ENCODE data around the gene ZNF516.
A peak's percentile ranks its signal among the peaks of the same experiment; 100 is the strongest.

Gene ZNF516

DNA sequence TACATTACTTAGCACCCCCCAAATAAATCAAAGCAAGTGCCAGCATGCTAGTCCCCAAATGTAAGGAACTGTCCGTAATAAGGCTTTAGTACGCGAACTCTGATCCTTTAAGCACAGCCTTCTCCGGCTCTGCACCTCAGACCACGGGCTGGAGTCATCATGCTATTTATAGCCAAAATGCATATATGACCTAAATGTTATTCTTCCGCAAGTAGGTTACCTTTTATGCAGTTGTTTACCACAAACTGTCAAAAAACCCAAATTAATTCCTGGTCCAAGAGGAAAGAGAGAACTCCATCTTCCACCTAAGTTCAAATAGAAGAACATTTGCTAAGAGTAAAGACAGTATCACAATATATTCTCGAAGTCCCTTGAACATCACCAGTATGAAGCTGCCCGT lies 42.7 kb downstream of the ZNF516 start:
- peak in 1 of 2 experiments; percentile 16 for DNase-seq

DNA sequence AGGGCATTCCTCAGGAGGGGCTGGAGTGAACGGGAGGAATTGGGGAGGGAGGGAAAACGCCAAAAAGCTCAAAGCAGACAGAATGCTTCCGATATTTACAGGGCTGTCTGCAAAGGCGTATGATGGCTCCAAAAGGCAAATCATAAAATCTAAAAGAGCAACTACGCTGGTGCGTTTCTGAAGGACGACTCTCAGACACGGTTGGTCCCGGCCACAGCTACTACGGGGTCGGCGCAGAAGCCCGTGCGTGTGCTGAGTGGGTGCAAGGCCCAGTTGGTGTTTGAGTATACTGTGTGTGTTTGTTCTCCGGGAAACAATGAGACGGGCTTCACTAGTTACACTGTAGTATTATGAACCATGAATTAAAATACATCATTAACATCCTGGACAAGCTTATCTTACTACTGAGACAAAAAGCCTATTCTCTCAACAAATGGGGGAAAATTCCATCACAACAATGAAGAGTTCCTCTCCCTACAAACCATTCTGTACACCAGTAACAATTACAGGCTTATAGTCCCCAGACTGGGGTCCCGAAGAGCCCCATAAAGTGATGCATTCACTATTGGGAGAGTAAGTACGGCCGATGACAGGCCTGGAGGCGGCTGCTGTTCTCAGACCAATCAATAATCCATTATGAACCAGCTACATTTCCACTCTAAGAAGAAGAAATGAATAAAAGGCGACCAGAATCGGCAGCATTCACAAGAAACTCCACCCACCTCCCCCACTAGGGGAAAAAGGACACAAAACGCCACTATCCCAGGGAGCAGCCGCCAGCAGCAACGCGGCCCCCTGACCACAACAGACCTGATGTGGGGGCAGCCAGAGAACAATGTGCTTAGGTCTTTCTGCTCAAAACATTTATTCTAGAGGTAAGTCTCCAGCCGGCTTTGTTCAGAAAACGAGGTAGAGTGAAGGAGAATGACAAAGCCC lies 43.4 kb downstream of the ZNF516 start:
- peak in 1 of 2 experiments; percentile 45 for DNase-seq

DNA sequence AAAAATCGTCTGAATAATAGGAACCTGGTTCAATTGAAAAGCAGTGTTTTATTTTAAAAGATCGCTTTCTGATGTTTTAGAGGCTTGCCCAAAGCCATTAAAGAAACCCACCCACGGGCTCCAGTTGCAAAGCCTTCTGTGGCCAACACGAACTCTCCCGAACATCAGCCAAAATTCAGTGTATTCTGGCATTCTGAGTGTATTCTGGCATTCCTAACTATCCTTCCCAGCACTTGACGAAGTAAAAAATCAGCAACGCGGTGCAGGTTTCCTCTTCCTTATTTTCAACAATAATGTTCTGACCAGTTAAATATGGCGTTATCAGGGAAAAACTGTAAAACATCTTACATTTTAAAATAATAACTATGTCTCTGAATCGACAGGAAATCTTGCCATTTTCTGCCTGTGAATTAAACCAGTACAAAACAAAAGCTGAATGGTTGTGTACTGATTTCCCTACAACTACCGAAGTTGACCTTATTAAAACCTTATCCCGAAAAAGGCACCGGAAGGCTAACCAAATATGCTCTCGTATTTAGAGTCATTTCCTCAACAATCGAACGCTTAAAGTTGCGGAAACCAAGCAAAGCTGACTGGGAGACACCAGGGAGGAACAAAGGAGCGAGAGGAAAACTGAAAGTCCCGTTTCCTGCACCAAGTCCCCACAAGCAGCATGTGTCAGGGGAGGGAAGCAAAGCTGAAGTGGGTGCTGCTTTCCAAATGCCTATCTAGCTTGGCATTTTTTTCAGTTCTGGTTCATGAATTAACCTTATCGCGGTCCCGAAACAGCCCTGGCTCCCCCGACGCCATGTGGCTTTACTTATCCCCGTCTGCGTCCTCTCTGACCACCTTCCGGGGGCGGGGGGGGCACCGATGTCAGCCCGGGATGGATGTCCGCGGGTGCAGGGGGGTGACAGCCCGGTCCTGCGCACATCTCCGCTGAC lies 44.3 kb downstream of the ZNF516 start:
- DNase-seq: peak; percentile 35 to 47

DNA sequence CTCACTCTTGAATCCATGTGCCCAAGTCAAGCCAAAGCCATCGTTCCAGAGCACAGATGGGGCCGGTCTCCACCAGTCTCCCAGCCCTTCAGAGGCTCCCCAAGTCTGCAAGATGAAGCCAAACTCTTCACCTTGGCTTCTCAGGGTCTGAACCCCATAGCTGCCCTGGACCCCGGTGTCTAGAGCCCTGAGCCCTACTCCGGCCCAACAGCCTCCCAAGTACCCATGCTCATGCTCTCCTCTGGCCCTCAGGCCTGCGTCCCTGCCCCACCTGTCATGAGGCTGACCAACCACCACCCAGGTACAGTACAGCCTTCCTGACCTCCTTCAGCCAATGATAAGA lies 46.0 kb downstream of the ZNF516 start:
- no peak for DNase-seq

DNA sequence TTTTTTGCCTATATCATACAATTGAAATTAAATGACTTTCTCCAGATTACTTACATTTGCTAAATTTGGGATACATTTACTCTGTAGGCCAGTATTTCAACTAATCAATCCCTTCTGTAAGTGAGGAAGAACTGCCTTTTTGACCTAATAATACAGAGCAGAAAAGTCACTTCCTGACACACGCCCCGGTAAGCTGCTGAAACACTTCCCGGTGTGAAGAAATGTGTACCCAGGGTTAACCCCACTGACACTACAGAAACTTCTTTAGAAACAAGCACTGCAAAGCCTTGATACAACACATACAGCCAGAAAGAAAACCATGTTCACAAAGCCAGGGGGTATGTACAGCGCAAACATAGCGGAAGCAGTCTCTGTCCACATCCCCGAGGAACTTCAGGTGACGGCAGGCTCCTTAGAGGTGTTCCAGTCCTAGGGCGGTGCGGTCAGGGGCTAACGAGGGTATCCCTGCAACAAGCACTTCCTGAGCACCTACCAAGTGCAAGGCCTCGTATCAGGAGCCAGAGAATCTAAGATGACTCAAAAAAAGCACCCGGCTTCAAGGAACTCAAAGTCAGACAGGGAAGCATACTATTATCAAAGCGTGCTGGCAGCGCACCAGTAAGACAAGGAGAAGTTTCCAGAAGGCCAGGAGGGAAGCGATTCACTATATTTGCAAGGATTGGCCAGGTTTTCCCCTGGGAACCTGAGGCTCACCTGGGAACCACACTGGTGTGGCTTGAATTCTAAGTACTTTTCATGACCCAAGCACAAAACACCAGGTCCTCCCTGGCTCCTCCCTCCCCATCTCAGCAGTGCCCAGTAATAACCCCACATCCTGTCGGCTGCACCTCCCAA lies 46.6 kb downstream of the ZNF516 start:
- no peak for DNase-seq

DNA sequence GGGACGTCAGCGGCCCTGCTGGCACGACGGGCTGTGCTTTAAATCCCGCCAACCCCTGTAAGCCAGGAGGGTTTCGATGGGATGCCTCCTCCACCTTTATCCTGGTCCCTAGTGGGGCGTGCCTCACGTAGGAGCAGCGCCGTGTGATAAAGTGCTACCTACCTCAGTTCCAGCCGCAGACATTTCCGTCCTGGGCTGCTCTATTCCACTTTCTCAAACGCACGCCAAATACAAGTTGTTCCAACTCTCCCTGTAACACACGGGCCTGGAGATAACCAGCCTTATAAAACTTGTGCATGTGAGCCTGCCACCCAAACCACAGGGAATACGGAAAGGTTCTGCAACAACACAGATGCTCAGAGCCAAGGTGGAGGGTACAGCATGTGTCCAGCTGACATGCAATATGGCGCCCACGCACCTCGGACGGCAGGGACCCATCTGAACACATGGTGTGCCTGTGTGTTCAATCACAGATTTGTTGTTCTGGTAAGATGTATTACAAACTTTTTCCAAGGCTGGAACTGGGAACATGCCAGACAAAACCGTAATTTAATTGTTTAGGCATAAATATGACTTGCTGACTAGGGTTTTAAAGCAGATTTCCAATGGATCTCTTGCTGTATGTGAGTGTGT lies 47.7 kb downstream of the ZNF516 start:
- no peak for DNase-seq

DNA sequence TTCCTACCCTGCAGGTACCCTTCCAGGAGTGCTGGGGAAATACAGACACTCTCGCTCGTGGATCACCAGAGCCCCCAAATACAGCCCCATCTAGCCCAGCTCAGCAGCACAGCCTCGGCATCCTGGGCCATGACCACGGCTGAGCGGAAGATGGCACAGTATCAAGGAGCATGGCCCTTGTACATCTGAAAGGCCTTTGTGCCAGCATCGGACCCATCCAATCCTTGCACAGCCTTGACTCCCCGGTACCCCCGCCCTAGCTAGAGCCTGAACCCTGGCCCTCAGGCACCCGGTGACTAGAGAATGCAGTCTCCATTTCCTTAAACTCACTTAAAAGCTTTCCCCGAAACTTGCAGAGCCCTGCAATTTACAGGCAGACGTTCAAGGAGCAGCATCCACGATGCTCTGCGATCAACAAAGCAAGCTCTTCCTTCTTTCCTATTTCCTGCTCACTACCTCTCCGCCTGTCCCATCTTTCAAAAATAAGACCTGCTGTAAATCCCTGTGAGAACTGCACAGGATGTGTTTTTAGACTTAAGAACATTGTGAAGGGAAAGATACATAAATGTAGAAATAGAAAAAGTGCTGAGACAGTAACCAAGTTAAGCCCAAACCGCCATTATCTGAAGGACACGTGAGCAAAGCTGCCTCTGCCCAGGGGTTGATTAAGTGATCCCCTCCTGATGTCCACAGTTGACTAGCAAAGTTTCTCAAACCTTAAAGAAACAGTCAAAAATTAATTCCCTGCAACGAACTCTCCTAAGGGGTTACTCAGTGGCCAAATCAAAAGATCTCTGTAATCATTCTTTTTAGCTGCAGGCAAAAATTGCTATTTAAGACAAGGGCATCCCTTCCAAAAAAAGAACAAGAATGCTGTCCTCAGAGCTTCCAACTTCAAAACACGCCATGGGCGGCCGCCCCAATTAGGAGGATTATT lies 48.5 kb downstream of the ZNF516 start:
- no peak for DNase-seq

DNA sequence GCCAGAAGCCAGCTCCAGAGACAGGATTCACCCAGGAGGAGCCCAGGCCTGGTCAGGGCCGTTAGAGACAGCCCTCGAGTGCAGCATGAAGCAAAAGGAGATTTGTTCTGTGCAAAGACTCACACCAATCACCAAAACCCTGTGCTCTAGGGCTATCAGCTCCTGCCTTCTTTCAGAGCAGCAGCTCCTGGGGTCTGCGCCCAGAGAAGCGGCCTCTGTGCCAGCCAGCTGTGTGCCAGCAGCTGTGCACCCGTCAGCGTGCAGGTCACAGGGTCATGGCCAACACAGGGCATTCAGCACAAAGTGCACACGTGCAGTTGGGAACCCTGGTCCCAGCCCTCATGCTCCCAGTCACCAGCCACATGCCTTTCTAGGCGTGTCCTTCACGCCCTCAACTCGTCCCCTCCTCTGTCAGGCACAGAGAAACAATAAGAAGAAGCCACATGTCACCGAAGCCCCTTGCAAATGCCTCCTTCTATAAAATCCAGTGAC lies 49.3 kb downstream of the ZNF516 start:
- DNase-seq: no peak

DNA sequence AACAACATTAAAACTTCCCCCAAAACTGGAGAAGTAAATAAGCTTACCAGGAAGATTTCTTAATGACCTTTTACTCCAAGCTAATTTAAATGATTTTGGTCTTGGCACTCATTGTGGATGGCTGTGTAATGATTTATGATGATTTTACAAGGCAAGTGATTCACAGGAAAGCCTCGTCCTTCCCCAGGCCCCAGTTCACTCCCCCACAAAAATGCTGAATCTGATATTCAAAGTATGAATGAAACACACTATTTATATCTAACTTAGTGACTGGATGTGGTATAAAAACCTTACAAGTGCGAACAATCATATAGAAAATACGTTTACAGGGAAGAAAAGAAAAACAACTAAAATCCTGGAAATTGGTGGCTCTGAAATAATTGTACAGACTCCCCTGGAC lies 49.8 kb downstream of the ZNF516 start:
- DNase-seq: no peak

DNA sequence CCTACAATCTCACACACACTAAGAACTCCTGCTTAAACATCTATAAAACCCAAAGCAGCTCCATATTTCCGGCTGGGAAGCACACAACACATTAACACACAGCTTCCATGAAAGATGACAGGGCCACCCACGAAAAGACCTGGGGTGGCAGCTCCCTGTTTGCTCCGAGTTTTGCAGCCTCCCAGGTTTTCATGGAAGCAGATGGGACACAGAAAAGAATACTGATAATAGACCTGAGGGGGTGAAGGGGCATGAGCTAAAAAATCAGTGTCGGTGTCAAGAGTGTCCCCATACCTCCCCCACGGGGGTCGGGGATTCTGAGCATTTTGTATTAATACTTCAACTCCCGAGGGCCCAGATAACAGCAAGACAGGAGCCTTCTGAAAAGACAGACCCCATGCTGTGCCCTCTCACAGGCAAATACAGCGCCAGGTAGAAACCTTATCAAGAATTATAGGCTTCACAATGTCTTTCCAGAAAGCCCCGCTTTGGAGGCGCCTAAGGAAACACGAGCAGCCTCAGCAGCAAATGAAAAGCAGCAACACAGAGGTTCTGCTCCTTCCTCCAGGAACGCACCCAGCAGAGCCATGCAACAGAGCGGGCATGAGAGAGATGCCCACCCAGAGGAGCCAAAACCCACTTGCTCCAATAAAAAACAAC lies 50.5 kb downstream of the ZNF516 start:
- DNase-seq: no peak

DNA sequence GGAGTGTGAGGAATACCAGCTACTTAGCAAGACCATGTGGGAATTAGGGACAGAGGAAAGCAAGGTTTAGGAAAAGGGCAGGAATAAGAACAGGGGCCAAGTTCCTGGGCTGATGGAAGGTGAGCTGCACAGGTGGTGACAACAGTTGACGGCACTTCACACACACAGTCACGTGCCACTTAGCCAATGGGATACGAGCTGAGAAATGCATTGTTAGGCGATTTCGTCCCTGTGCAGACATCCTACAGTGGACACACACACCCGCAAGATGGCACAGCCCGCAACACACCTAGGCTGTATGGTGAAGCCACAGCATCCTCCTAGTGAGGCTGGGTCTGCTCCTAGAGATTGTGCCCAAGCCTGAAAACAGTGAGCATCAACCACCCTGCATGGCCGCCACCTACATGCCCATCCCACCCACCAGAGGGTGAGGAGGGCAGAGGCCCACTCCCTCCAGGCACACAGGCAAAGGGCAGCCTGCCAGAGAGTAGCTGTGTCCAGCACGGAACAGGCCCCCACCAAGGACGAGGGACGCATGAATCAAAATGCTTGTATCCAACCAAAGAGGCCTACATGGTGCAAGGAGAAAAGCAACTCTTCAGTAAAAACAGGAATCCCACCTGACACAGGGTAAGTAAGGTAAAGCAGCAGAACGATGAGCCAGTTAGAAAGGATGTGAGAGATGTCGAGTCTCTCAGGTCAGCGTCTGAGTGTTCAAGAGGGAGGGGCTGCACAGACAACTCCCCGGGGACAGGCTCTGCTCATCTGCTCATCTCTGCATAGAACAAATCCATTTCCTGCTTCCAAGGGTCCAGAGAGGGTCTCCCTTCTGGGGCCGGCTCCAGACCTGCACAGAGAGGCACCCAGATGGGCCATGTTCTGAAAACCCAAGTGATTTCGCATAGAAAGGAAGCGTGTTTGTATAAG lies 51.3 kb downstream of the ZNF516 start:
- peak in 1 of 2 experiments; percentile 33 for DNase-seq

DNA sequence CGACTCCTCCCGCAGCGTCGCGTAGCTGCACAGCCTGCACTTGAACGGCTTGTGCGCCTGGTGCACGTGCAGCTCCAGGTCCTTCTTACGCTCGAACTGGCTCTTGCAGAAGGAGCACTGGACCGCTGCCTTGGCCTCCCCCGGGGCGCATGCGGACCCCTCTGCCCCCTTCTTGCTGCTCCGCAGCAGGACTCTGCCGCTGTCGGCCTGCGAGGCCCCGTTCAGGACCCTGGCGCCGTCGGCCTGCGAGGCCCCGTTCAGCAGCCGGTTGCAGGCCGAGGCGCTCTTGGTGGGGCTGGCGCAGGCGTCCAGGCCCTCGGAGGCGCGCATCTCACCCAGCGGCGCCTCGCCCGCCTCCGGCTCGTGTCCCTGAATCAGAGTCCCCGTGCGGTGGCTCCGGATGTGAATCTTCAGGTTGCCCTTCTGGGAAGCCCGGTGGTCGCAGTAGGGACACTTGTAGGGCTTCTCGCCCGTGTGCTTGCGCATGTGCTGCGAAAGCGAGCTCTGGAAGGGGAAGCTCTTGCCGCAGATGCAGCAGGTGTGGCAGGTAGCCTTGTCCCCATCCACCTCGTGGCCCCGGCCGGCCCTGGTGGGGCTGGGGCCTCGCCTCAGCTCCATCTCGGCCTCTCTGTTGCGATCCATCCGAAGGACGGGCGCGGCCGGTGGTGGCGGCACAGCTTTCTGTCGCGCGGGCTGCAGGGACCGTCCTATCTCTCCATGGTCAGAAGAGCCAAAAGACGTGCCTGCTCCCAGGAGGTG lies 52.5 kb downstream of the ZNF516 start:
- no peak for DNase-seq

DNA sequence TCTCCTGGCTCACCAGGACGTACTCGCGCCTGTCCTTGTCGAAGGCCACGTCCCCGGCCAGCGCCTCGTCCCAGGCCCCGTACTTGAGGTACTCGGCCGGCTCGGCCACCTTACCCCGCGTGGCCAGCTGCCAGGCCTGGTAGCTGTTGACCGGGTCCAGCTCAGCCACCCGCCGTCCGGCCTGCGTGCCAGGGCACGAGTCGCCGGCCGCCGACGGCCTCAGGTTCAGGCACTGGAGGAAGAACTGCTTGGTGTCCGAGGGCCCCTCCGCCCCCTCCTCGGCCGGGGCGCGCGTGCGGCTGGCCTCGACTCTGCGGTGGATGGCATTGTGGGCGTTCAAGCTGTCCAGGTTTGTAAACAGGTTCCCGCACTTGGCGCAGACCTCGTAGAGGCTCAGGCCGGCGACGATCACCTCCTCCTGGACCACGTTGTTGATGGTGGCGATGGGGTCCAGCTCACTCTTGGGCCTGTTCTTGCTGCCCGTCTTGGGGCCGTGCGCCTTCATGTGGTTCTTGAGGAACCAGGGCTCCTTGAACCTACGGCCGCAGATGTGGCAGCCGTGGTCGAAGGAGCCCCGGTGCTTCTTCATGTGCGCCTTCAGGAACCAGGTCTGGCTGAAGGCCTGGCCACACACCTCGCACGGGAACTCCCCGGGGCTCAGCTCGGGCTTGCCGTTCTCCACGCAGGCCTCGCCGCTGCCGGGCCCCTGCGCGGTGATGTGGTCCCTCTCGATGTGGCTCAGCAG lies 53.2 kb downstream of the ZNF516 start:
- DNase-seq: no peak

DNA sequence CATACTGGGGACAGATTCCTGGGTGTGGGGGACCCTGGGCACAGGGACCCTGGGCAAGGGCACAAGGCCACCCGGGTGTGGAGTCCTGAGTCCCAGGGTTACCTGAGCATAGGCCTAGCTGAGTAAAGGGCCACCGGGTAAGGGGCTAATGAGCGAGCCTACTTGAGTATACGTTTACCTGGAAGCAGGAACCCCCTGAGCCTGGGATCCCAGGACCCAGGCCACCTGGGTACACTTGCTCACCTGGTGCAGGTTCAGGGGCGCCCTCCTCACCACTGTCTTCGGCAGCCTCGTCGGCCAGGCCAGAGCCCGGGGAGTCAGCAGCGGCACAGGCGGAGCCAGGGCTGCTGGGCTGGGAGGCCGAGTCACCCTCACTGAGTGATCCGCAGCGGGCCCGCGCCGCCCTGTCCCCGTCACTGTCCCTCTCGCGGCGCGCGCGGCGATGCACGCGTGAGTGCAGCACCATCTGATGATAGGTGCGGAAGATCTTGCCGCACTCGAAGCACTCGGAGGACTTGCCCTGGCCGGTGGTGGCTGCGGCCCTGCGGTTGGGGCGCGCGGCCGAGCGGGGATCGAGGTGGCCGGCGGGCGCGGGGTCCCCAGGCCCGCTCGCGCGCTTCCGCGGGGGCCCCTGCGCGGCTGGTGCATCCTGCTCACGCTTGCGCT lies 53.9 kb downstream of the ZNF516 start:
- no peak for DNase-seq

DNA sequence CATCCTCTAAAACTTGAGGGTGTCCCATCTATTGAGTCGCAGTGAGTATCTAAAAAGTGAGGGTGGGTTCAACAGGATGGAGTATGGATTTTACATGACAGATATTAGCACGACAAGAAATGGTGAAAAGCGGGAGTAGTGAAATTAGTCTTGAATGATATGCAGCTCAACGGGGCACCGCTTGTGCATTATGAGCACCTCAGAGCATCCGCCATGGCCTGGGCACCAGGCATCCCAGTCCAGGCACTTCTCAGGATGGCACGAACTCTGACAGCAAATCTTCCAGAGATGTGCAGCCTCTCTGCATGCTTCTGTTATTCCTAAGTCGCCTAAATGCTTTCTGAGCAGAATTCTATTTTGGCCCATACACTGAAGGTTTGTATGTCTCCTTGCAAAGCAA lies 57.1 kb downstream of the ZNF516 start:
- DNase-seq: no peak

DNA sequence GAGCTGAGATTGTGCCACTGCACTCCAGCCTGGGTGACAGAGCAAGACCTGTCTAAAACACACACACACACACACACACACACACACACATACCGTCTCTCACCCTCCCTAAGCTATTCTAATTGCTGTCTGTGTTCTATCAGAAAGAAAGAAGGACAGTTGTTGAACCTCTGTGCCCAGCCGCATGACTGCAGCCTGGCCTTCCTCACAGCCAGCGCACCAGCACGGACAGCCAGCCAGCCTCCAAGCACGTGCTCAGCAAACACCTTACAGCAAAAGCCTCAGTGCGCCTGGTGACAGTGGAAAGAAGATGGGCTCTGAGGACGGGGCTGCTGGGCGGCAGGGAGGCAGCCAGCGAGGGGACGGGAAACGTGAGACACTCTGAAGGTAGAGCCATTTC lies 58.0 kb downstream of the ZNF516 start:
- DNase-seq: no peak

DNA sequence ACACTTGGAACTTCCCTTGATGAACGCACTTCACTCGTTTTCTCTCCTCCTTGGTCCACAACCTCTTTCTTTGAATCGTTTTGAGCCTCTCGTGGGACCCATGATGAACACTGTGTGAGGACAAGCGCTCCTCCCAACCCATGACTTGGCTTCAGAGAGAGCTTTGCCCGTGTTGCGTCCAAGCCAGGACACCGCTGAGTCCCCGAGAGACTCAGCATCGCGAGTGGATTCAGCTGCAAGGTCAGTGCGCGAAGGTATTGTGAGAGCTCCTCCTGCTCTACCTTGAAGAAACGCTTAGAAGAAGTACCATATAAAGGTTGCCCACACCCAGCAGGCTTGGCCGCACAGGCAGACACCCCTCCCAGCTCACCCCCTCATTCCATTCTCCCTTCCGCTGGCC lies 58.7 kb downstream of the ZNF516 start:
- no peak for DNase-seq

Data from NCI-H524 (cell line).